ENCODE data around the gene HDAC7. TPM values are rescaled to one million over a fixed set of nuclear protein-coding genes. Genes with fewer than 3 reads are reported as not detected.

HDAC7 gene
- total RNA-seq, 2 donors from 2014 or later: 146 to 154 TPM

DNA sequence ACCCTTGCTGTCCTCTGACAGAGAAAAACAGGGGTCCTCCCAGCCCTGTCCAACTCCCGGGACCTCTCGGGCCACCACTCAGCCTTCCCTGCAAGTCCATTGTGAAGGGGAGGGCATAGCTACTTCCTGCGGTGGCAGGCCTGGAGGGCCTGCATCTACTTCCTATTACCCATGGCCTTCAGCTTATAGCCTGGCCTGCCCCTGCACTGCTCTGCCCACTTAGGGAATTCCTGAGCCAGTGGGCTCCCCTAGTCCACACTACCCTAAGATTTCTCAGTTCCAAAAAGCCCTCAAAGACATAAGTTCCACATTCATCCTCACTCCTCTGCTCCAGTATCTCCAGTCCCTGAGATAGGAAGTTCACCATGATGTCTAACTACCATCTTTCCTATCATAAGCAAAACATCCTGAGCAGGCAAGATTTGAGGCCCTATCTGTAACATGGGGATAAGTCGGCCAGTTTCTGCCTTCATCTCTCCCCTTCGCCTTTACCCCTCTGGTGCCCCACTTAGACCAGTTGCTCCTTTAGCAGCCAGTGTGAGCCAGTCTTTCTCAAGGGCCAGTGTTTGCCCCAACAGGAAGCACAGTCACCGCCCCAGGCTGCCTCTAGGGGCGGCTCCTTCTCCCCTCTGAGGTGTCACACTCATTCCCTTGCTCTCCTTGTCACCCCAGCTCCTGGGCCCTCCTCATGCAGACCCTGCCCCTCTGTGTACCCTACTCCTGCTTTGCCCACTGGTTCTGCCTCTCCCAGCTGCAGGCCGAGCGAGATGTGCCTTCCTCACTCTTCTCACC is 10.9 kb downstream of the HDAC7 start:
- Mint-ChIP-seq H3K27me3 (ENCODE audit: insufficient read depth) (no peaks in the 10 kb centered on the region), H3K4me1 (peaks cover 65% of the 10 kb centered on the region), H3K9me3 (no peaks in the 10 kb centered on the region), H3K36me3 (ENCODE audit: low read depth) (peaks cover 24% of the 10 kb centered on the region), H3K4me3 (no peak overlapping the region), H3K27ac (peak overlapping the region; percentile 31)
- peak; percentile 75 for DNase-seq
- Histone ChIP-seq H3K27me3 (ENCODE audit: control insufficient read depth, insufficient read depth, low read length, poor library complexity, severe bottlenecking) (no peaks in the 10 kb centered on the region), H3K4me1 (ENCODE audit: control insufficient read depth, insufficient read depth, low read length) (peaks cover 25% of the 10 kb centered on the region), H3K9me3 (ENCODE audit: control insufficient read depth, low read length) (no peaks in the 10 kb centered on the region), H3K36me3 (ENCODE audit: control insufficient read depth, insufficient read depth, low read length) (peaks cover 40% of the 10 kb centered on the region), H3K4me3 (ENCODE audit: low read length) (no peak overlapping the region), H3K9ac (ENCODE audit: extremely low read depth, low read length, poor library complexity, severe bottlenecking) (no peak overlapping the region), H3K27ac (ENCODE audit: low read depth, low read length) (peak overlapping the region; percentile 59)
- TF ChIP-seq, protein P1, sequence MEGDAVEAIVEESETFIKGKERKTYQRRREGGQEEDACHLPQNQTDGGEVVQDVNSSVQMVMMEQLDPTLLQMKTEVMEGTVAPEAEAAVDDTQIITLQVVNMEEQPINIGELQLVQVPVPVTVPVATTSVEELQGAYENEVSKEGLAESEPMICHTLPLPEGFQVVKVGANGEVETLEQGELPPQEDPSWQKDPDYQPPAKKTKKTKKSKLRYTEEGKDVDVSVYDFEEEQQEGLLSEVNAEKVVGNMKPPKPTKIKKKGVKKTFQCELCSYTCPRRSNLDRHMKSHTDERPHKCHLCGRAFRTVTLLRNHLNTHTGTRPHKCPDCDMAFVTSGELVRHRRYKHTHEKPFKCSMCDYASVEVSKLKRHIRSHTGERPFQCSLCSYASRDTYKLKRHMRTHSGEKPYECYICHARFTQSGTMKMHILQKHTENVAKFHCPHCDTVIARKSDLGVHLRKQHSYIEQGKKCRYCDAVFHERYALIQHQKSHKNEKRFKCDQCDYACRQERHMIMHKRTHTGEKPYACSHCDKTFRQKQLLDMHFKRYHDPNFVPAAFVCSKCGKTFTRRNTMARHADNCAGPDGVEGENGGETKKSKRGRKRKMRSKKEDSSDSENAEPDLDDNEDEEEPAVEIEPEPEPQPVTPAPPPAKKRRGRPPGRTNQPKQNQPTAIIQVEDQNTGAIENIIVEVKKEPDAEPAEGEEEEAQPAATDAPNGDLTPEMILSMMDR (conservative IDR thresholded peaks at IDR 0.05): peak; percentile 51
- 74 to 89% methylated on average over 4 to 9 of the region's 9 CpGs for WGBS, 2 experiments (ENCODE audit: insufficient coverage in 1 of 2, insufficient read length in 1 of 2)

DNA sequence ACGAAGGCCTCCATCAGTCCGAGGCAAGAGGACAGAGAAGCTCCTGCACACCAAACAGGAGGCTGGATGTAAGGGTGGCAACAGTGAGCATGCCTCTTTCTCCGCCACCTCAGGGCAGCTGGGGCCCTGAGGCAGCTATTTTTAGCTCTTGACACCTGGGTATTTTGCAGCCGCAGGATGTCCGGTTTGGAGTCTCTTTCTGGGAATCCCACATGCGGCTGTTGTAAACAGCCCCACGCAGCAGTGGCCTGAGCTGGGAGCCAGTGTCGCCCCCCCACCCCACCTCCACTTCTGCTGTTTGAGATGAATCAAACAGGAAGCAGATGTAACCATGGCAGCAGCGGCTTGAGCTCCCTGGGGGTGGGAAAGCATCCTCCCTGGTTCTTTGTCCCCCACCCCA is 11.7 kb downstream of the HDAC7 start:
- TF ChIP-seq, protein P1 (conservative IDR thresholded peaks at IDR 0.05): no peak
- no peak for DNase-seq
- H3K27ac Mint-ChIP-seq: peak overlapping the region; percentile 31
- H3K4me3 ChIP-seq (ENCODE audit: low read length): no peak overlapping the region
- no peaks in the 10 kb centered on the region for H3K27me3 ChIP-seq (ENCODE audit: control insufficient read depth, insufficient read depth, low read length, poor library complexity, severe bottlenecking)
- no peak overlapping the region for H3K9ac ChIP-seq (ENCODE audit: extremely low read depth, low read length, poor library complexity, severe bottlenecking)
- H3K27me3 Mint-ChIP-seq (ENCODE audit: insufficient read depth): no peaks in the 10 kb centered on the region
- peak overlapping the region; percentile 59 for H3K27ac ChIP-seq (ENCODE audit: low read depth, low read length)
- H3K9me3 Mint-ChIP-seq: no peaks in the 10 kb centered on the region
- H3K4me3 Mint-ChIP-seq: no peak overlapping the region
- WGBS, 2 experiments (ENCODE audit: insufficient coverage in 1 of 2, insufficient read length in 1 of 2): 73 to 86% methylated on average over 3 to 9 of the region's 9 CpGs
- H3K4me1 Mint-ChIP-seq: peaks cover 65% of the 10 kb centered on the region
- H3K36me3 ChIP-seq (ENCODE audit: control insufficient read depth, insufficient read depth, low read length): peaks cover 46% of the 10 kb centered on the region
- peaks cover 18% of the 10 kb centered on the region for H3K4me1 ChIP-seq (ENCODE audit: control insufficient read depth, insufficient read depth, low read length)
- H3K9me3 ChIP-seq (ENCODE audit: control insufficient read depth, low read length): no peaks in the 10 kb centered on the region
- H3K36me3 Mint-ChIP-seq (ENCODE audit: low read depth): peaks cover 31% of the 10 kb centered on the region

DNA sequence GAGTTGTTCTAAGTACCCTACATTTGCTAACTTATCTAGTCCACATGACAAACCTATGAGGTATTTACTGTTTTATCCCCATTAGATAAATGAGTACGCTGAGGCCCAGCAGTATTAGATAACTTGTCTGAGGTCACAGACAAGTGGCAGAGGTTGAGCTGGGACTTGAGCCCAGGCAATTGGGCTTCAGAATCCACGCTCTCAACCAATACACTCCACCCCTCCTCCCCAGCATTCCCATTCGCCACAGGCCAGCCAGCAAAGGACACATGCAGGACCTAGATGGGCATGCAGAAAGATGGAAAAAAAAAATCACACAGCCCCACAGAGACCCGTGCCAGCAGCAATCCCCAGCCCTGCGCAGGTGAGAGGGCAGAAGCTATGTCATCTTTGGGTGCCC is 12.4 kb downstream of the HDAC7 start:
- peak overlapping the region; percentile 58 for H3K27ac Mint-ChIP-seq
- TF ChIP-seq, protein P1 (conservative IDR thresholded peaks at IDR 0.05): no peak
- no peaks in the 10 kb centered on the region for H3K9me3 ChIP-seq (ENCODE audit: control insufficient read depth, low read length)
- H3K27me3 Mint-ChIP-seq (ENCODE audit: insufficient read depth): no peaks in the 10 kb centered on the region
- DNase-seq: no peak
- peaks cover 16% of the 10 kb centered on the region for H3K4me1 ChIP-seq (ENCODE audit: control insufficient read depth, insufficient read depth, low read length)
- no peaks in the 10 kb centered on the region for H3K27me3 ChIP-seq (ENCODE audit: control insufficient read depth, insufficient read depth, low read length, poor library complexity, severe bottlenecking)
- WGBS, 2 experiments (ENCODE audit: insufficient coverage in 1 of 2, insufficient read length in 1 of 2): 89 to 100% methylated on average over 3 to 5 of the region's 5 CpGs
- H3K36me3 ChIP-seq (ENCODE audit: control insufficient read depth, insufficient read depth, low read length): peaks cover 52% of the 10 kb centered on the region
- H3K9ac ChIP-seq (ENCODE audit: extremely low read depth, low read length, poor library complexity, severe bottlenecking): no peak overlapping the region
- no peaks in the 10 kb centered on the region for H3K9me3 Mint-ChIP-seq
- H3K36me3 Mint-ChIP-seq (ENCODE audit: low read depth): peaks cover 32% of the 10 kb centered on the region
- peaks cover 65% of the 10 kb centered on the region for H3K4me1 Mint-ChIP-seq
- H3K4me3 Mint-ChIP-seq: no peak overlapping the region
- H3K27ac ChIP-seq (ENCODE audit: low read depth, low read length): no peak overlapping the region
- no peak overlapping the region for H3K4me3 ChIP-seq (ENCODE audit: low read length)

Measured in endodermal cell (in vitro differentiated cells).